Thyroid gland (tissue), 4 donors: ENCODE measurements around the gene OR52W1.

Experiments
- CTCF ChIP-seq, 6 experiments: fragments of 200-600 bp in 3 of 6; fragments of 450-650 bp in 3 of 6; sonication (generic) in 3 of 6; IDR thresholded peaks; one replicate each; pipeline ENCODE4 v1.5.1; 2016 to 2019; ENCODE audit warnings: antibody characterized with exemption in 6 of 6, mild to moderate bottlenecking in 2 of 6, inconsistent platforms in 1 of 6, moderate library complexity in 1 of 6
- POLR2A ChIP-seq, 2 donors: fragments of 450-650 bp; IDR thresholded peaks; one replicate each; pipeline ENCODE4 v1.6.1; 2017; ENCODE audit warnings: antibody characterized with exemption in 2 of 2, mild to moderate bottlenecking in 2 of 2, moderate library complexity in 1 of 2

- TF ChIP-seq CTCF (IDR thresholded peaks at IDR 0.05) (no peak), POLR2A (IDR thresholded peaks at IDR 0.05) (no peak)
These were observed 2.0 kb downstream of the OR52W1 start for GRCh38 chr11:6200975-6201374.
